ENCODE data around the gene DRAXIN.

DNA sequence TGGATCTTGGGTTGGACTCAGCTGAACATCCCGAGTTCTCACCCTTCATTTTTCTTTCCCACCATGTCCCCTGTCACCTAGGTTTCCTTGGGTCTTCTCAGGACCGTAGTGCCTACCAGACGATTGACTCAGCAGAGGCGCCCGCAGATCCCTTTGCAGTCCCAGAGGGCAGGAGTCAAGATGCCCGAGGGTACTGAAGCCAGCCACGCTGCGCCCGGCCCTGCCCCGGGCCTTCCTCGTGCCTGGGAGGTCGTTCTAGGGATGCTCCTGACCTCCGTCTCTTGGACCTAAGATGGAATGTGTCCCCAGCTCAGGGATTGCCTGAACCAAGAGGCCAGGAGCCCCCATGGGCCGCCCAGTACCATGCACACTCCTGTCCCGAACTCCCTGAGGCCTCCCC, 58.5 kb downstream of the DRAXIN start:
- TF ChIP-seq, protein P1, sequence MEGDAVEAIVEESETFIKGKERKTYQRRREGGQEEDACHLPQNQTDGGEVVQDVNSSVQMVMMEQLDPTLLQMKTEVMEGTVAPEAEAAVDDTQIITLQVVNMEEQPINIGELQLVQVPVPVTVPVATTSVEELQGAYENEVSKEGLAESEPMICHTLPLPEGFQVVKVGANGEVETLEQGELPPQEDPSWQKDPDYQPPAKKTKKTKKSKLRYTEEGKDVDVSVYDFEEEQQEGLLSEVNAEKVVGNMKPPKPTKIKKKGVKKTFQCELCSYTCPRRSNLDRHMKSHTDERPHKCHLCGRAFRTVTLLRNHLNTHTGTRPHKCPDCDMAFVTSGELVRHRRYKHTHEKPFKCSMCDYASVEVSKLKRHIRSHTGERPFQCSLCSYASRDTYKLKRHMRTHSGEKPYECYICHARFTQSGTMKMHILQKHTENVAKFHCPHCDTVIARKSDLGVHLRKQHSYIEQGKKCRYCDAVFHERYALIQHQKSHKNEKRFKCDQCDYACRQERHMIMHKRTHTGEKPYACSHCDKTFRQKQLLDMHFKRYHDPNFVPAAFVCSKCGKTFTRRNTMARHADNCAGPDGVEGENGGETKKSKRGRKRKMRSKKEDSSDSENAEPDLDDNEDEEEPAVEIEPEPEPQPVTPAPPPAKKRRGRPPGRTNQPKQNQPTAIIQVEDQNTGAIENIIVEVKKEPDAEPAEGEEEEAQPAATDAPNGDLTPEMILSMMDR (IDR thresholded peaks at IDR 0.05; ENCODE audit: borderline replicate concordance, extremely low read depth, low read length, poor library complexity, severe bottlenecking), result no peak
- TF ChIP-seq EZH2 (IDR thresholded peaks at IDR 0.05; ENCODE audit: borderline replicate concordance, low read depth, low read length, severe bottlenecking), result no peak
